Measurements from ENCODE around the gene POLL. TPM values are rescaled to one million over a fixed set of nuclear protein-coding genes. Genes with fewer than 3 reads are reported as not detected.

The POLL gene
- total RNA-seq, 1 experiment from 2014 or later: 36.1 TPM

- TF ChIP-seq CTCF (IDR thresholded peaks at IDR 0.05) (no peak), TCF7L2 (IDR thresholded peaks at IDR 0.05; ENCODE audit: low read depth, low read length) (no peak)
- TF ChIP-seq, protein P1, sequence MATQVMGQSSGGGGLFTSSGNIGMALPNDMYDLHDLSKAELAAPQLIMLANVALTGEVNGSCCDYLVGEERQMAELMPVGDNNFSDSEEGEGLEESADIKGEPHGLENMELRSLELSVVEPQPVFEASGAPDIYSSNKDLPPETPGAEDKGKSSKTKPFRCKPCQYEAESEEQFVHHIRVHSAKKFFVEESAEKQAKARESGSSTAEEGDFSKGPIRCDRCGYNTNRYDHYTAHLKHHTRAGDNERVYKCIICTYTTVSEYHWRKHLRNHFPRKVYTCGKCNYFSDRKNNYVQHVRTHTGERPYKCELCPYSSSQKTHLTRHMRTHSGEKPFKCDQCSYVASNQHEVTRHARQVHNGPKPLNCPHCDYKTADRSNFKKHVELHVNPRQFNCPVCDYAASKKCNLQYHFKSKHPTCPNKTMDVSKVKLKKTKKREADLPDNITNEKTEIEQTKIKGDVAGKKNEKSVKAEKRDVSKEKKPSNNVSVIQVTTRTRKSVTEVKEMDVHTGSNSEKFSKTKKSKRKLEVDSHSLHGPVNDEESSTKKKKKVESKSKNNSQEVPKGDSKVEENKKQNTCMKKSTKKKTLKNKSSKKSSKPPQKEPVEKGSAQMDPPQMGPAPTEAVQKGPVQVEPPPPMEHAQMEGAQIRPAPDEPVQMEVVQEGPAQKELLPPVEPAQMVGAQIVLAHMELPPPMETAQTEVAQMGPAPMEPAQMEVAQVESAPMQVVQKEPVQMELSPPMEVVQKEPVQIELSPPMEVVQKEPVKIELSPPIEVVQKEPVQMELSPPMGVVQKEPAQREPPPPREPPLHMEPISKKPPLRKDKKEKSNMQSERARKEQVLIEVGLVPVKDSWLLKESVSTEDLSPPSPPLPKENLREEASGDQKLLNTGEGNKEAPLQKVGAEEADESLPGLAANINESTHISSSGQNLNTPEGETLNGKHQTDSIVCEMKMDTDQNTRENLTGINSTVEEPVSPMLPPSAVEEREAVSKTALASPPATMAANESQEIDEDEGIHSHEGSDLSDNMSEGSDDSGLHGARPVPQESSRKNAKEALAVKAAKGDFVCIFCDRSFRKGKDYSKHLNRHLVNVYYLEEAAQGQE (IDR thresholded peaks at IDR 0.05; ENCODE audit: insufficient read depth in 1 of 2, low read depth in 2 of 2, low read length in 1 of 2): no peak
- intact Hi-C loops (cut with micrococcal nuclease; ENCODE audit: unreplicated experiment): no loop called here
- ATAC-seq (peak; percentile 47), DNase-seq (ENCODE audit: low read depth, low spot score) (no peak)
- ChIA-PET POLR2A (interaction anchor here (0.6 kb wide), 1 partner anchor 376 kb away, joined by 3 read pairs; no protein-coding TSS in a partner anchor), CTCF (interaction anchor here (0.5 to 1.4 kb wide), 2 partner anchors 14 kb away, joined by 4 to 6 read pairs; no protein-coding TSS in a partner anchor)
- in situ Hi-C loops (cut with HindIII; ENCODE audit: low pct_unique_long_range_greater_than_20kb, low sequenced_read_pairs): no loop called here
- H3K9me3 ChIP-seq (ENCODE audit: control insufficient read depth, insufficient read depth, low read depth, low read length): no peaks in the 10 kb centered on the region
- H3K27me3 ChIP-seq (ENCODE audit: control insufficient read depth, insufficient read depth, low read length): no peaks in the 10 kb centered on the region
- no peak overlapping the region for H3K27ac ChIP-seq (ENCODE audit: low read length)
- BruUV-seq (replicated peaks): no TSS peak
- no peak overlapping the region for H3K4me3 ChIP-seq (ENCODE audit: low read depth in 2 of 2, low read length in 2 of 2)
- H3K36me3 ChIP-seq (ENCODE audit: control insufficient read depth, insufficient read depth, low read length): no peaks in the 10 kb centered on the region; the same call in 1 of the 2 replicates
- no peaks in the 10 kb centered on the region for H3K4me1 ChIP-seq (ENCODE audit: control insufficient read depth, insufficient read depth, low read length)
Measured at GRCh38 chr10:101617102-101617823, 29.2 kb upstream of the POLL start.

DNA sequence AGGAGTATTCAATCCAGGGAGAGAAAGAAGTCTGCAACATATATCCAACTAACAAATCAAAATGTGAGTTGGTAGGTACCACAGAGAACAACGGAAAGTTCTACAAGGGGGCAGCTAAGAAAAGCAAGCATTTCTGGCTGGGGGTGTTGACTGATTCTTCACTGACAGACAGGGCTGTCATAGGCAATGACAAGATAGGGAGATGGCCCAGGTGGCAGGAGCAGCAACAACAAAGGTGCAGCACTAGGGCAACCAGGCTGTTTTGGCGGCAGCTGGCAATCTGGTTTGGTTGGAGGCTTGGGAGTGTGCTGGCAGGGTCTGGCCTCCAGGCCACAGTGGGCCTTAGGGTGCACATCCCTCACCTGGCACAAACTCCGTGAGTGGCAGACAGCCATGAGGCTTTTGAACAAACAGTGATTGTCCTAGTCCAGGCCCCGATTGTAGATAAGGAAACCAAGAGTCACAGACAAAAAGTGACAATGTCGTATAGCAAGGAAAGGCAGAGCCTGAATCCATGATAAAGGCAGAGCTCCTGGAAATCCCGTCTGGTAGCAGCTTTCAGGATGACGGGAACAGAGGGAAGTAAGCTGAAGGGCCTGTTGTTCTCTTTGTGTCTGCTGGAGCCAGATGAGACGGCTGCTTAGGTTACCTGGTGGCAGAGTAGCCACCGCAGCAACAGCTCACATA lies 28.5 kb upstream of the POLL start:
- Histone ChIP-seq H3K27me3 (ENCODE audit: control insufficient read depth, insufficient read depth, low read length) (no peaks in the 10 kb centered on the region), H3K9me3 (ENCODE audit: control insufficient read depth, insufficient read depth, low read depth, low read length) (no peaks in the 10 kb centered on the region), H3K4me1 (ENCODE audit: control insufficient read depth, insufficient read depth, low read length) (no peaks in the 10 kb centered on the region), H3K4me3 (ENCODE audit: low read depth in 2 of 2, low read length in 2 of 2) (no peak overlapping the region), H3K36me3 (ENCODE audit: control insufficient read depth, insufficient read depth, low read length) (no peaks in the 10 kb centered on the region; the same call in 1 of the 2 replicates), H3K27ac (ENCODE audit: low read length) (no peak overlapping the region)
- DNase-seq (ENCODE audit: low read depth, low spot score) (no peak), ATAC-seq (no peak)
- intact Hi-C loops (cut with micrococcal nuclease; ENCODE audit: unreplicated experiment): no loop called here
- in situ Hi-C loops (cut with HindIII; ENCODE audit: low pct_unique_long_range_greater_than_20kb, low sequenced_read_pairs): no loop called here
- ChIA-PET POLR2A (interaction anchor here (0.6 kb wide), 1 partner anchor 375 kb away, joined by 3 read pairs; no protein-coding TSS in a partner anchor), CTCF (interaction anchor here (1.4 kb wide), 1 partner anchor 13 kb away, joined by 6 read pairs; no protein-coding TSS in a partner anchor)
- no TSS peak for BruUV-seq (replicated peaks)
- TF ChIP-seq TCF7L2 (IDR thresholded peaks at IDR 0.05; ENCODE audit: low read depth, low read length) (no peak), CTCF (IDR thresholded peaks at IDR 0.05) (no peak), POLR2AphosphoS5 (IDR thresholded peaks at IDR 0.05; ENCODE audit: low read depth, low read length) (no peak), SIN3A (IDR thresholded peaks at IDR 0.05; ENCODE audit: borderline replicate concordance, insufficient read depth, low read depth, low read length) (no peak)
- TF ChIP-seq, protein P1 (IDR thresholded peaks at IDR 0.05; ENCODE audit: insufficient read depth in 1 of 2, low read depth in 2 of 2, low read length in 1 of 2): no peak

Data from Panc1 (cell line).